Mesodermal cell (in vitro differentiated cells): ENCODE data around the gene TBC1D21.

ENCODE experiments used
- H3K27ac ChIP-seq: 2 replicates; pipeline ENCODE4 v1.7.0; 2013; ENCODE audit warnings: mild to moderate bottlenecking, low read depth, low read length, moderate library complexity; ENCODE audit not compliant: severe bottlenecking
- H3K36me3 ChIP-seq: 2 replicates; pipeline ENCODE4 v1.7.1; 2013; ENCODE audit warnings: mild to moderate bottlenecking, low read length, moderate library complexity; ENCODE audit not compliant: control insufficient read depth, insufficient read depth
- H3K4me1 ChIP-seq: one replicate; pipeline ENCODE4 v1.7.1; 2013; ENCODE audit warnings: mild to moderate bottlenecking, low read length; ENCODE audit not compliant: insufficient read depth, control insufficient read depth, poor library complexity, severe bottlenecking
- H3K4me3 ChIP-seq: 2 replicates; pipeline ENCODE4 v1.7.0; 2013; ENCODE audit warnings: low read length, control low read depth, mild to moderate bottlenecking; ENCODE audit not compliant: insufficient read depth, poor library complexity, severe bottlenecking; ENCODE audit errors: extremely low read depth
- H3K9me3 ChIP-seq: 2 replicates; pipeline ENCODE4 v1.7.1; 2013; ENCODE audit warnings: mild to moderate bottlenecking, low read length, moderate library complexity; ENCODE audit not compliant: control insufficient read depth
- WGBS, 2 experiments: methylation state at CpG; one replicate each; pipeline ENCODE4 v1.1.5; 2013; ENCODE audit warnings: missing lambda C conversion rate in 2 of 2; ENCODE audit not compliant: insufficient coverage in 2 of 2; 5-methylcytosine and 5-hydroxymethylcytosine counted together

The TBC1D21 gene

GRCh38 chr15:73889053-73889761 is 15.8 kb downstream of the TBC1D21 start:
- H3K4me3 ChIP-seq, result no peak overlapping the region
- H3K36me3 ChIP-seq, result no peaks in the 10 kb centered on the region
- 84 to 92% methylated on average over 5 to 6 of the region's 6 CpGs for WGBS, 2 experiments
- no peak overlapping the region for H3K27ac ChIP-seq
- no peaks in the 10 kb centered on the region for H3K9me3 ChIP-seq
- no peaks in the 10 kb centered on the region for H3K4me1 ChIP-seq

GRCh38 chr15:73889762-73890124 is 16.4 kb downstream of the TBC1D21 start:
- H3K4me1 ChIP-seq, result no peaks in the 10 kb centered on the region
- no peak overlapping the region for H3K4me3 ChIP-seq
- WGBS, 2 experiments, result 43 to 50% methylated on average over 1 of the region's 1 CpG
- no peak overlapping the region for H3K27ac ChIP-seq
- no peaks in the 10 kb centered on the region for H3K9me3 ChIP-seq
- no peaks in the 10 kb centered on the region for H3K36me3 ChIP-seq

DNA sequence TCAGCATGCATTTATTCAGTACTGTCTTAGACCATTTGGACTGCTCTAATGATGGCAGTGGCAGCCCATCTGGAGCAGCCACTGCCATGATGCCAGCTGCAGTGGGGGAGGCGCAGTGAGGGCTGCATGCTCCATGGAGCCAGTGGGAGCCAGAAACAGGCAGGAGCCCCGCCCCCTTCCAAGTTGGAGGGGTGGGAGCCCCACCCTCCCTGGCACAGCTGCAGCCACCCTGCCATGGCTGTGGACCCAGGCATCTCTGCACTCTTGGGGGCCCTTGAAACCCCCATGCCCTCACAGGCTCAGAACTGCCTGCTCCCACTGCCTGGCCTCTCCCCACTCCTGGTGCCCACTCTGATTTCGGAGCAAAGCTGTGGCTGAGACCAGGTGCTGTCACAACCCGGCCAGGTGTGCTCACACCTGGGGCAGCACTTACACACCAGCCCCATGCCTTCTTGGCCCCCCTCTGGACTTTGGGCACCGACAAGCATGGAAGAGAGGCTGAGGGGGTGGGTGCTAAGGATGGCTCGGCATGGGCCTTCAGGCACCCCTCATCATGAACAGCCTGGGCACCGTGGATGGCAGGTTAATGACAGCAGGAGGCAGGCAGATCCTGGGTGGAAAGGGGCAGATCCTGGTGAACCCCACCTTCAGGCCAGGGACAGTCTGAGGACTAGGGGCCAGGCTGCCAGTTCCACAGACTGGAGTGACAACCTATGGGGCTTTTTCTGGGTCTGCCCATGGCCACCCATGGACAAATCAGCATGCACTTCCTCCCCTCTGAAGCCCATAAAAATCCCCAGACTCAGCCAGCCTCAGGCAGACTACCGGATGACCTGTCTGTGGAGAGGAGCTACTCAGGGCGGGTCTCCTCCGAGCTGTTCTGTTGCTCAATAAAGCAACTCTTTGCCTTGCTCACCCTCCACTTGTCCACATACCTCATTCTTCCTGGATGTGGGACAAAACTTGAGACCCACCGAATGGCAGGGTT is 18.3 kb downstream of the TBC1D21 start:
- Histone ChIP-seq H3K9me3 (no peaks in the 10 kb centered on the region), H3K4me1 (no peaks in the 10 kb centered on the region), H3K36me3 (no peaks in the 10 kb centered on the region), H3K27ac (no peak overlapping the region), H3K4me3 (no peak overlapping the region)
- 83 to 86% methylated on average over 6 to 8 of the region's 11 CpGs for WGBS, 2 experiments

DNA sequence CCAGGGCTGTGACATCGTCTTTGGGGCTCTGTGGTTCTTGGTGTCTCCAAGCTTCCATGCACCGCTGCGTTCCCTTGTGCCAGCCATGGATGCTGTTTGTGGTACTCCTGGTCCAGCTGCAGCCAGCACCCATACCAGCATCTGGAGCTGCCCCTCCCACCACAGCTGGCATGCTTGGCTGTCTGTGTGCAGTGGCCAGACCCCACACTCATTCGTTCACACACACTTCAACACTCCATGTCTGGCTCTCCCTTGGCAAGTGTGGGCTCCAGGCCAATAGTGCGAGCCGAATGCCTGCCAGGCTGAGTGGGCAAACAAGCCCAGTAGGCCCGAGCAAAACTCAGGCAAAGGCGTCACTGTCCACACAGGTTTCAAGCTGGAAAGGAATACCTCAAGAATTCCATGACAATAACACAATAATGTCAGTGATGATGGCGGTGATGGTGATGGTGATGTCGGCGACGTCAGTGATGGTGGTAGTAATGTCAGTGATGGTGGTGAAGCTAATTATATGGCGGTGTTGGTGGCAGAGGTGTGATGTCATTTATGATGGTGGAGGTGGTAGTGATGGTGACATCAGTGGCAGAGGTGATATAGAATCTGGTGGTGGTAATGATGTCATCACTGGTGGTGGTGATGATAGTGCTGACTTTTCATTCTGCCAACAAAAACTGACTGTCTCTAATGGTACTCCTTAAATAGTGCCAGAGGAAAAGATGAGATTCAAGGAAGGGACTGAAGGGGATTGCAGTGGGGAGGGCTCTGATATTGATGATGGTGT is 19.3 kb downstream of the TBC1D21 start:
- H3K36me3 ChIP-seq, result no peaks in the 10 kb centered on the region
- H3K4me3 ChIP-seq, result no peak overlapping the region
- H3K9me3 ChIP-seq, result no peaks in the 10 kb centered on the region
- WGBS, 2 experiments, result 88 to 96% methylated on average over 10 to 12 of the region's 13 CpGs
- H3K27ac ChIP-seq, result no peak overlapping the region
- peaks cover 5% of the 10 kb centered on the region for H3K4me1 ChIP-seq

DNA sequence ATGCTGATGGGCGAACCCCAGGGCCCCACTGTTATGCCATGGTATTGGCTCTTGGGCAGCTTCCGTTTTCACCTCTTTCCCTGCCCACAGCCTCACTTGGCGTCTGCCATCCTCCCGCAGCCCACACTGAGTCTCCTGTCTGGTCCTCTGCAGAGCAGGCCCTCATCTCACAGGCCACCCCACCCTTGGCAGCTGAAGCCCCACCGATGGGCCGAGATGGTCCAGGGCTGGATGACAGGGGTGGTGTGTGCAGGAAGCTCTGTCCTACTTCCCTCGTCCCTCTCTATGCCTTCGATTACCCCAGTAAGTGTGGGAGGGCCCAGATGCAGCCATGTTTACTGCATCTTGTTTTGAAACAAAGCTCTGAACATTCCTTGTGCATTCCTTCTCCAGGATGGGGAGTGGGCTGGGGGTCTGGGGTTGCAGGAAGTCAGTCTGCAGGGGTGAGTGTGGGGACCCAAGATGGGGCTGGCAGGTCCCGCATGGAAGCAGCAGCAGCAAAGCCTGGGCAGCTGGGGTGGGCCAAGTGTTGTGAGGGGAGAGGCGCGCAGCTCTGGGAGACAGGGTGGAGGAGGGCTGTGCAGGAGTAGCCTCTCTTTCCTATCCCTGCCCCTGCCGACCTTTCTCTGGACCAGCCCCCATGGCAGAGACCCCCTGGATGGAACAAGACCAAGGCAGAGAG is 20.9 kb downstream of the TBC1D21 start:
- 85 to 94% methylated on average over 6 to 7 of the region's 12 CpGs for WGBS, 2 experiments
- no peaks in the 10 kb centered on the region for H3K36me3 ChIP-seq
- no peak overlapping the region for H3K27ac ChIP-seq
- H3K9me3 ChIP-seq, result no peaks in the 10 kb centered on the region
- H3K4me1 ChIP-seq, result peaks cover 10% of the 10 kb centered on the region
- H3K4me3 ChIP-seq, result no peak overlapping the region

DNA sequence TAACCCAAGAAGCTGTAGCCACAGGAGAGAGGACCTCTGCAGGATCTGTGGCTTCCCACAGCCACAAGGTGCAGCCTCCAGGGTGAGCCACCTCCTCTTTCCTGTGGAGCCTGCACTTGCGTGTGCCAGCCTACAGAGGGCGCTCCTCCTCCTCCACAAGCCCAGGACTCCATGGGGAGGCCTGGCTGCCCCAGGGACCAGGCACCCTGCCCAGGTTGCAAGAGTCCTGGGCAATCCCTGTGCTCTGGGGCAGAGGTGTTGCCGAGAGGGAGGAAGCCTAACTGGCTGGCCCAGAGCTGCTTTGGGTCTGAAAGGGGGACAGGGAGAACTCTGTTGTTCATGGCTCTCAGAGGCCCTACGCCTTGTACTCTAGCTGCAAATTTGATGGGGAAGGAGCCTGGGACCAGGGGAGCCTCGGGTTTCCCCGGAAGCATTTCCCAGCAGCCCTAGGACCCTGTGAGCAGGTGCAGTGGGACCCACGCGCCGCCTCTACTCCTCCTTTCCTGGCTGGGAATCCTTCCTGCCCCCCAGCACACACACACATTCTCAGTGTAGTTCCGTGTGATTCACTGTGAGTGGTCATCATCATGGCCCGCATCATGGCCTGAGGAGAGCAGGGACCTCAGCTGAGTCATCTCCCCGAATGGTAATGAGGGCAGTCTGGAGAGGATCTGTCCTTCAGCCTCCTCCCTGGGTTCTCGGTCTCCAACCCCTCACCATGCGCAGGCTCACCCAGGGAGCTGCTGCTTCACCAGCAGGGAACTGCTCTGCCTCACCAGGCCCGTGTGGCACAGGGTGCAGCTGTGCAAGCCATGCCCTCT is 24.3 kb downstream of the TBC1D21 start:
- peak overlapping the region; percentile 86 for H3K27ac ChIP-seq
- 83 to 91% methylated on average over 9 to 11 of the region's 15 CpGs for WGBS, 2 experiments
- no peaks in the 10 kb centered on the region for H3K9me3 ChIP-seq
- peaks cover 15% of the 10 kb centered on the region for H3K4me1 ChIP-seq
- H3K36me3 ChIP-seq, result no peaks in the 10 kb centered on the region
- H3K4me3 ChIP-seq, result no peak overlapping the region

DNA sequence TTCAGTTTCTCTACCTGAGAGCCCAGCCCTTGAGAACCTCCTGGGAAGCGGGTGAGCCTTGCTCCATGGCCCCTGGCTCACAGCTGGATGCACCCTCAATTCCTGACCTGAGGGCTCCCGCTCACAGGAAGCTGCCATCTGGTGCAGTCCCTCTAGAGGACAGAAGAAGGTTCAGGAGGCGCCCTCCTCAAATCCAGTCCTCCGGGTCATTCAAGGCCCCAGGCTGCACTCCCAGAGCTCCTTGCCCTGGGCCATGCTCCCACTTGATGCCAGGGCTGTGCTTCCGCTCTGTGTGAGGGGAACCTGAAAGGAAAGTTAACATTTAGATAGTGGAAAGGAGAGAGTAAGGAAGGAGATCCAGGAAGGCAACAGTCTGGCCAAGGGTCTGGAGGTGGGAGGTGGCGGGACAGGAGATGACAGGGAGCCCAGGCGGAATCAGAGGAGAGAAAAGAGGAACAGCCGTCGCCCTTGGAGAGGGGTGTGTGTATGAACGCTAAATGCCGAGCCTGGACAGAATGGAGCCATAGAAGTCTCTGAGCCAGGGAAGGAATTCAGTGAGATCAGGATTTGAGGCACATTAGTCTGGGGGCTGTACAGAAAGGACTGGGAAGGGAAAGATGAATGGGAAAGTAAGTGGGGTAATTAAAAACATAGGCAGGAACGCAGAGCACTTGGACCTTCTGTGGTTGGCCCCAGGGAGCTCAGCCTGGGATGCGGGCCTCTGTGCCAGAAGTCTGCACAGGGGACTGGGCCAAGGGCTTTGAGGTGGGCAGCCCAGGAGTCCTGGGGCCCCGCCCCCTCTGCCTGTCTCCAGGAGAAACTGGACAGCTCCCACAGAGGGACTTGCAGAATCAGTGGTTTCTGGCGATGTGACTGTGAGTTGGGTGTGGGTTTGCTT is 26.1 kb downstream of the TBC1D21 start:
- Histone ChIP-seq H3K27ac (no peak overlapping the region), H3K4me3 (no peak overlapping the region), H3K4me1 (peaks cover 15% of the 10 kb centered on the region), H3K36me3 (no peaks in the 10 kb centered on the region), H3K9me3 (no peaks in the 10 kb centered on the region)
- 90 to 95% methylated on average over 12 of the region's 15 CpGs for WGBS, 2 experiments

- Histone ChIP-seq H3K4me1 (peaks cover 15% of the 10 kb centered on the region), H3K27ac (no peak overlapping the region), H3K36me3 (no peaks in the 10 kb centered on the region), H3K4me3 (no peak overlapping the region), H3K9me3 (no peaks in the 10 kb centered on the region)
- WGBS, 2 experiments, result 84 to 93% methylated on average over 4 to 7 of the region's 10 CpGs
Observed at GRCh38 chr15:73900095-73900712, 26.8 kb downstream of the TBC1D21 start.
